Neural progenitor cell (in vitro differentiated cells): ENCODE results near the gene KRTAP12-1. TPM values are rescaled to one million over a fixed set of nuclear protein-coding genes. Genes with fewer than 3 reads are reported as not detected.

Experiments
- DNase-seq: peaks from one replicate; pipeline ENCODE4 v3.0.0-alpha.2; 2016; ENCODE audit warnings: low spot score
- H2AFZ ChIP-seq: fragments of 200-600 bp; sonication (generic); replicated peaks from 2 replicates; pipeline ENCODE4 v1.6.1; 2016; ENCODE audit warnings: antibody characterized with exemption
- H3F3A ChIP-seq: fragments of 200-600 bp; sonication (generic); 2 replicates; pipeline ENCODE4 v1.6.1; 2016; ENCODE audit warnings: antibody characterized with exemption, low read depth
- H3K27ac ChIP-seq: fragments of 200-600 bp; sonication (generic); 2 replicates; pipeline ENCODE4 v1.5.1; 2016; ENCODE audit warnings: mild to moderate bottlenecking
- H3K27me3 ChIP-seq: fragments of 200-600 bp; sonication (generic); 2 replicates; pipeline ENCODE4 v1.6.1; 2016; ENCODE audit warnings: mild to moderate bottlenecking, moderate library complexity
- H3K36me3 ChIP-seq: fragments of 200-600 bp; sonication (generic); 2 replicates; pipeline ENCODE4 v1.5.1; 2016
- H3K4me1 ChIP-seq: fragments of 200-600 bp; sonication (generic); 2 replicates; pipeline ENCODE4 v1.6.1; 2016; ENCODE audit warnings: mixed run types
- H3K4me2 ChIP-seq: fragments of 200-600 bp; sonication (generic); 2 replicates; pipeline ENCODE4 v1.6.1; 2016
- H3K4me3 ChIP-seq: fragments of 200-600 bp; sonication (generic); 2 replicates; pipeline ENCODE4 v1.5.1; 2016
- H3K79me2 ChIP-seq: fragments of 200-600 bp; sonication (generic); 2 replicates; pipeline ENCODE4 v1.6.1; 2016; ENCODE audit warnings: low read depth
- H3K9ac ChIP-seq: fragments of 200-600 bp; sonication (generic); 2 replicates; pipeline ENCODE4 v1.6.1; 2016
- H3K9me3 ChIP-seq: fragments of 200-600 bp; sonication (generic); 2 replicates; pipeline ENCODE4 v1.5.1; 2016; ENCODE audit warnings: low read depth
- H4K20me1 ChIP-seq: fragments of 200-600 bp; sonication (generic); 2 replicates; pipeline ENCODE4 v1.6.1; 2016; ENCODE audit warnings: low read depth
- H3K27ac Mint-ChIP-seq: 3 replicates; pipeline ENCODE4 v1.8.0; 2021; ENCODE audit warnings: mixed read lengths
- H3K27me3 Mint-ChIP-seq: 2 replicates; pipeline ENCODE4 v1.8.0; 2022; ENCODE audit warnings: low read depth, mild to moderate bottlenecking, inconsistent platforms, moderate library complexity, mixed read lengths; ENCODE audit not compliant: insufficient read depth
- H3K36me3 Mint-ChIP-seq: 3 replicates; pipeline ENCODE4 v1.8.0; 2021; ENCODE audit warnings: mixed read lengths
- H3K4me1 Mint-ChIP-seq: 3 replicates; pipeline ENCODE4 v1.8.0; 2021; ENCODE audit warnings: mixed read lengths
- H3K4me3 Mint-ChIP-seq: 3 replicates; pipeline ENCODE4 v1.8.0; 2021; ENCODE audit warnings: mild to moderate bottlenecking, moderate library complexity, mixed read lengths
- H3K9me3 Mint-ChIP-seq: 3 replicates; pipeline ENCODE4 v1.8.0; 2020; ENCODE audit warnings: mixed read lengths
- CTCF ChIP-seq: fragments of 200-600 bp; sonication (generic); IDR thresholded peaks from 2 replicates; pipeline ENCODE4 v1.5.1; 2017; ENCODE audit warnings: antibody characterized with exemption, mild to moderate bottlenecking
- EZH2 ChIP-seq: fragments of 200-600 bp; sonication (generic); IDR thresholded peaks from 2 replicates; pipeline ENCODE4 v1.6.1; 2017; ENCODE audit warnings: antibody characterized with exemption, mild to moderate bottlenecking, moderate library complexity
- EZH2phosphoT487 ChIP-seq: fragments of 200-600 bp; sonication (generic); IDR thresholded peaks from 2 replicates; pipeline ENCODE4 v1.6.1; 2017; ENCODE audit warnings: antibody characterized with exemption
- total RNA-seq: library from RNA; depleted of rRNA; stranded (reverse); fragments of >200 nt; gene quantifications from 2 replicates; pipeline ENCODE4 v1.2.3, GENCODE V29; 2015; ENCODE audit warnings: low replicate concordance

The KRTAP12-1 gene
- total RNA-seq, 1 donor from 2014 or later: not detected

DNA sequence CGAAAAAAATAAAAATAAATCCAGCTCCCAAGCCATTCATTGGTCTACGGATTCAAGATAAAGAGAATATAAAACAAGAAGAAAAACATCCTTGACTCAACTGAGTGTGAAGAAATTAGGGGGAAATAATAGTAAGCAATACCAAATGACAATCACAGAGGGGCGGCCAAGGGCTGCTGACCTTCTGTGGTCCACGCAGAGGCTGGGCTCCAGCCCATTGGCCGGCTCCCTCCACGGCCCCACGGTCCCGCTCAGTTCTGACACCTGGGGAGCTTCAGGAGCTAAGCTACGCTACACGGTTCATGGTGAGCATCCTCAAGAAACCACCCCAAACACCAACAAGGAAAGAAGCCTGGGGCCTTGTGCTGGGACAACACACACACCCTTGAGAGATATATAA is 14.6 kb upstream of the KRTAP12-1 start:
- Histone ChIP-seq H4K20me1 (no peaks in the 10 kb centered on the region), H3K27ac (no peak overlapping the region), H3K4me3 (no peak overlapping the region), H3K9me3 (peaks cover 5% of the 10 kb centered on the region), H3K9ac (no peak overlapping the region), H3F3A (no peaks in the 10 kb centered on the region), H3K27me3 (peaks cover 6% of the 10 kb centered on the region), H3K4me1 (peaks cover 27% of the 10 kb centered on the region), H3K36me3 (no peaks in the 10 kb centered on the region), H2AFZ (no peak overlapping the region), H3K79me2 (no peaks in the 10 kb centered on the region), H3K4me2 (no peak overlapping the region)
- Mint-ChIP-seq H3K27me3 (peaks cover 30% of the 10 kb centered on the region), H3K36me3 (peaks cover 3% of the 10 kb centered on the region), H3K9me3 (peaks cover 19% of the 10 kb centered on the region), H3K4me3 (no peak overlapping the region), H3K4me1 (peaks cover 44% of the 10 kb centered on the region), H3K27ac (no peak overlapping the region)
- TF ChIP-seq EZH2: no peak
- no peak for DNase-seq

GRCh38 chr21:44695641-44696040 is 13.7 kb upstream of the KRTAP12-1 start:
- peaks cover 5% of the 10 kb centered on the region for H3K9me3 ChIP-seq
- H3K4me3 ChIP-seq: no peak overlapping the region
- H4K20me1 ChIP-seq: no peaks in the 10 kb centered on the region
- H3K4me2 ChIP-seq: no peak overlapping the region
- H3K27ac Mint-ChIP-seq: no peak overlapping the region
- TF ChIP-seq EZH2phosphoT487: no peak
- no peak for TF ChIP-seq EZH2
- TF ChIP-seq CTCF: no peak
- H3K27me3 ChIP-seq: peaks cover 1% of the 10 kb centered on the region
- no peaks in the 10 kb centered on the region for H3F3A ChIP-seq
- peaks cover 39% of the 10 kb centered on the region for H3K4me1 Mint-ChIP-seq
- no peak overlapping the region for H3K27ac ChIP-seq
- H3K27me3 Mint-ChIP-seq: peaks cover 26% of the 10 kb centered on the region
- H3K36me3 Mint-ChIP-seq: peaks cover 3% of the 10 kb centered on the region
- peaks cover 19% of the 10 kb centered on the region for H3K9me3 Mint-ChIP-seq
- H3K36me3 ChIP-seq: no peaks in the 10 kb centered on the region
- no peaks in the 10 kb centered on the region for H3K79me2 ChIP-seq
- no peak overlapping the region for H3K4me3 Mint-ChIP-seq
- H3K9ac ChIP-seq: no peak overlapping the region
- H2AFZ ChIP-seq: no peak overlapping the region
- DNase-seq: no peak
- peaks cover 25% of the 10 kb centered on the region for H3K4me1 ChIP-seq

- no peak overlapping the region for H3K27ac Mint-ChIP-seq
- H3K9me3 Mint-ChIP-seq: peaks cover 19% of the 10 kb centered on the region
- peaks cover 30% of the 10 kb centered on the region for H3K27me3 Mint-ChIP-seq
- Histone ChIP-seq H2AFZ (no peak overlapping the region), H3K27me3 (no peaks in the 10 kb centered on the region), H3K4me1 (peaks cover 22% of the 10 kb centered on the region), H3K79me2 (no peaks in the 10 kb centered on the region), H3F3A (no peaks in the 10 kb centered on the region), H3K36me3 (no peaks in the 10 kb centered on the region), H3K27ac (no peak overlapping the region), H3K4me2 (no peak overlapping the region), H3K9me3 (peaks cover 5% of the 10 kb centered on the region), H3K9ac (no peak overlapping the region), H3K4me3 (no peak overlapping the region), H4K20me1 (no peaks in the 10 kb centered on the region)
- H3K4me3 Mint-ChIP-seq: no peak overlapping the region
- H3K36me3 Mint-ChIP-seq: peaks cover 3% of the 10 kb centered on the region
- TF ChIP-seq EZH2: no peak
- no peak for TF ChIP-seq CTCF
- TF ChIP-seq EZH2phosphoT487: no peak
- peaks cover 39% of the 10 kb centered on the region for H3K4me1 Mint-ChIP-seq
- no peak for DNase-seq
These were observed 13.2 kb upstream of the KRTAP12-1 start for GRCh38 chr21:44695184-44695583.

- Histone ChIP-seq H3K36me3 (no peaks in the 10 kb centered on the region), H3K4me1 (peaks cover 18% of the 10 kb centered on the region), H3F3A (no peaks in the 10 kb centered on the region), H3K27ac (no peak overlapping the region), H3K4me3 (no peak overlapping the region), H2AFZ (no peak overlapping the region), H4K20me1 (no peaks in the 10 kb centered on the region), H3K27me3 (no peaks in the 10 kb centered on the region), H3K9me3 (peaks cover 5% of the 10 kb centered on the region), H3K9ac (no peak overlapping the region), H3K4me2 (no peak overlapping the region), H3K79me2 (no peaks in the 10 kb centered on the region)
- Mint-ChIP-seq H3K27me3 (peaks cover 28% of the 10 kb centered on the region), H3K4me1 (peaks cover 35% of the 10 kb centered on the region), H3K4me3 (no peak overlapping the region), H3K36me3 (peaks cover 3% of the 10 kb centered on the region), H3K27ac (no peak overlapping the region), H3K9me3 (peaks cover 19% of the 10 kb centered on the region)
- no peak for DNase-seq
- TF ChIP-seq EZH2 (no peak), CTCF (no peak), EZH2phosphoT487 (no peak)
These were observed 12.8 kb upstream of the KRTAP12-1 start for GRCh38 chr21:44694776-44695175.
